ENCODE results near the gene ARHGAP22.

- TF ChIP-seq GATA2 (IDR thresholded peaks at IDR 0.05; ENCODE audit: low read depth, low read length) (no peak), GATA3 (IDR thresholded peaks at IDR 0.05; ENCODE audit: low read depth, low read length) (no peak)
Measured at GRCh38 chr10:48645600-48645999, 40.7 kb upstream of the ARHGAP22 start.
